Smooth muscle cell (in vitro differentiated cells): ENCODE measurements around the gene ZBTB20. TPM values are rescaled to one million over a fixed set of nuclear protein-coding genes. Genes with fewer than 3 reads are reported as not detected.

Experiments
- DNase-seq: peaks from one replicate; lab custom pipeline; 2025; ENCODE audit not compliant: unreplicated experiment; lab: John Stamatoyannopoulos, UW
- H2AFZ ChIP-seq: fragments of 200-600 bp; sonication (generic); 2 replicates; pipeline ENCODE4 v1.6.0; 2016; ENCODE audit warnings: antibody characterized with exemption, low read depth, mild to moderate bottlenecking
- H3F3A ChIP-seq: fragments of 200-600 bp; sonication (generic); 2 replicates; pipeline ENCODE4 v1.6.0; 2017; ENCODE audit warnings: antibody characterized with exemption, low read depth
- H3K27ac ChIP-seq: fragments of 200-600 bp; sonication (generic); 2 replicates; pipeline ENCODE4 v1.5.1; 2016; ENCODE audit warnings: low read depth, mild to moderate bottlenecking
- H3K27me3 ChIP-seq: fragments of 200-600 bp; sonication (generic); 2 replicates; pipeline ENCODE4 v1.6.1; 2016; ENCODE audit warnings: low read depth, mild to moderate bottlenecking
- H3K36me3 ChIP-seq: fragments of 200-600 bp; sonication (generic); 2 replicates; pipeline ENCODE4 v1.5.1; 2016; ENCODE audit warnings: low read depth
- H3K4me1 ChIP-seq: fragments of 200-600 bp; sonication (generic); 2 replicates; pipeline ENCODE4 v1.5.1; 2016; ENCODE audit warnings: low read depth
- H3K4me2 ChIP-seq: fragments of 200-600 bp; sonication (generic); 2 replicates; pipeline ENCODE4 v1.6.0; 2016; ENCODE audit warnings: mild to moderate bottlenecking
- H3K4me3 ChIP-seq: fragments of 200-600 bp; sonication (generic); 2 replicates; pipeline ENCODE4 v1.5.1; 2016; ENCODE audit warnings: mild to moderate bottlenecking
- H3K79me2 ChIP-seq: fragments of 200-600 bp; sonication (generic); 2 replicates; pipeline ENCODE4 v1.6.0; 2016; ENCODE audit warnings: low read depth, mild to moderate bottlenecking
- H3K9ac ChIP-seq: fragments of 200-600 bp; sonication (generic); 2 replicates; pipeline ENCODE4 v1.6.0; 2016; ENCODE audit warnings: low read depth
- H3K9me3 ChIP-seq: fragments of 200-600 bp; sonication (generic); replicated peaks from 2 replicates; pipeline ENCODE4 v1.5.1; 2016; ENCODE audit warnings: low read depth
- H4K20me1 ChIP-seq: fragments of 200-600 bp; sonication (generic); 2 replicates; pipeline ENCODE4 v1.6.0; 2016; ENCODE audit warnings: low read depth
- WGBS: methylation state at CpG from one replicate; pipeline ENCODE4 v1.1.7; 2016; ENCODE audit warnings: low lambda C conversion rate; 5-methylcytosine and 5-hydroxymethylcytosine counted together
- polyA plus RNA-seq: library from polyadenylated mRNA; unstranded; fragments of >200 nt; fragmentation: Nextera tagmentation; extraction: Ambion mirVana; gene quantifications from 2 replicates; pipeline ENCODE4 v1.2.1, GENCODE V29; 2016
- total RNA-seq: library from RNA; depleted of rRNA; stranded (reverse); fragments of >200 nt; gene quantifications from 2 replicates; pipeline ENCODE4 v1.2.3, GENCODE V29; 2014
- TF ChIP-seq, protein P1 (sequence below): fragments of 200-600 bp; sonication (generic); IDR thresholded peaks from 2 replicates; pipeline ENCODE4 v1.5.1; 2017; ENCODE audit warnings: borderline replicate concordance, mild to moderate bottlenecking, antibody characterized with exemption; ENCODE audit not compliant: insufficient read depth, poor library complexity, severe bottlenecking

ZBTB20 gene
- total and polyA plus RNA-seq, 2 experiments from 2014 or later: 4.9 to 6.8 TPM

DNA sequence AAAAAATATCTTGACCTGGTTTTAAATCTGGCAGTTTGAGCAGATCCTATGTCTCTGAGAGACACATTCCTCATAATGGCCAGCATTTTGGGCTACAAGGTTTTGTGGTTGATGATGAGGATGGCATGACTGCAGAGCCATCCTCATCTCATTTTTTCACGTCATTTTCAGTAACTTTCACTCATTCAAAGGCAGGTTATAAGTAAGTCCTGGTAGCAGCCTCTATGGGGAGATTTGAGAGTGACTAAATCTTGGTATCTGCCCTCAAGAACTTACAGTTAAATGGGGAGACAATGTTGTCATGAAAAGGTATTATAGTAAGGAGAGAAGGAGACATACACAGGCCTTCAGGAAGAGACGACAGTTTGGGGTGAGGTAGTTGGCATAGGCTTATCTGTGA lies 838.7 kb downstream of the ZBTB20 start:
- WGBS: 86% methylated on average over 2 of the region's 2 CpGs
- Histone ChIP-seq H3K4me3 (no peak overlapping the region), H3K79me2 (no peaks in the 10 kb centered on the region), H3K9ac (no peak overlapping the region), H3K27ac (no peak overlapping the region), H3K27me3 (no peaks in the 10 kb centered on the region), H3K4me1 (no peaks in the 10 kb centered on the region), H2AFZ (no peak overlapping the region), H3K9me3 (no peaks in the 10 kb centered on the region), H3K4me2 (no peak overlapping the region), H3F3A (no peaks in the 10 kb centered on the region), H4K20me1 (no peaks in the 10 kb centered on the region), H3K36me3 (no peaks in the 10 kb centered on the region)
- TF ChIP-seq, protein P1, sequence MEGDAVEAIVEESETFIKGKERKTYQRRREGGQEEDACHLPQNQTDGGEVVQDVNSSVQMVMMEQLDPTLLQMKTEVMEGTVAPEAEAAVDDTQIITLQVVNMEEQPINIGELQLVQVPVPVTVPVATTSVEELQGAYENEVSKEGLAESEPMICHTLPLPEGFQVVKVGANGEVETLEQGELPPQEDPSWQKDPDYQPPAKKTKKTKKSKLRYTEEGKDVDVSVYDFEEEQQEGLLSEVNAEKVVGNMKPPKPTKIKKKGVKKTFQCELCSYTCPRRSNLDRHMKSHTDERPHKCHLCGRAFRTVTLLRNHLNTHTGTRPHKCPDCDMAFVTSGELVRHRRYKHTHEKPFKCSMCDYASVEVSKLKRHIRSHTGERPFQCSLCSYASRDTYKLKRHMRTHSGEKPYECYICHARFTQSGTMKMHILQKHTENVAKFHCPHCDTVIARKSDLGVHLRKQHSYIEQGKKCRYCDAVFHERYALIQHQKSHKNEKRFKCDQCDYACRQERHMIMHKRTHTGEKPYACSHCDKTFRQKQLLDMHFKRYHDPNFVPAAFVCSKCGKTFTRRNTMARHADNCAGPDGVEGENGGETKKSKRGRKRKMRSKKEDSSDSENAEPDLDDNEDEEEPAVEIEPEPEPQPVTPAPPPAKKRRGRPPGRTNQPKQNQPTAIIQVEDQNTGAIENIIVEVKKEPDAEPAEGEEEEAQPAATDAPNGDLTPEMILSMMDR: no peak
- DNase-seq: no peak

GRCh38 chr3:114307832-114308231 lies 839.3 kb downstream of the ZBTB20 start:
- no peak overlapping the region for H3K4me3 ChIP-seq
- 78% methylated on average over 3 of the region's 3 CpGs for WGBS
- DNase-seq: no peak

GRCh38 chr3:114307222-114307830 lies 839.8 kb downstream of the ZBTB20 start:
- 84% methylated on average over 8 of the region's 8 CpGs for WGBS
- Histone ChIP-seq H3K4me3 (no peak overlapping the region), H3K4me2 (no peak overlapping the region), H4K20me1 (no peaks in the 10 kb centered on the region), H3K9me3 (no peaks in the 10 kb centered on the region), H3K27ac (no peak overlapping the region), H3K79me2 (no peaks in the 10 kb centered on the region), H3K4me1 (no peaks in the 10 kb centered on the region), H3K27me3 (no peaks in the 10 kb centered on the region), H3K36me3 (no peaks in the 10 kb centered on the region), H3F3A (no peaks in the 10 kb centered on the region), H3K9ac (no peak overlapping the region), H2AFZ (no peak overlapping the region)
- DNase-seq: no peak
- TF ChIP-seq, protein P1: no peak

More at GRCh38 chr3:114307832-114308231, 839.3 kb downstream of the ZBTB20 start:
- H3K9ac ChIP-seq: no peak overlapping the region
- H3K79me2 ChIP-seq: no peaks in the 10 kb centered on the region
- no peaks in the 10 kb centered on the region for H3F3A ChIP-seq
- no peaks in the 10 kb centered on the region for H3K27me3 ChIP-seq
- TF ChIP-seq, protein P1: no peak
- no peak overlapping the region for H3K27ac ChIP-seq
- H4K20me1 ChIP-seq: no peaks in the 10 kb centered on the region
- H3K36me3 ChIP-seq: no peaks in the 10 kb centered on the region
- no peaks in the 10 kb centered on the region for H3K9me3 ChIP-seq
- no peak overlapping the region for H2AFZ ChIP-seq
- no peaks in the 10 kb centered on the region for H3K4me1 ChIP-seq
- no peak overlapping the region for H3K4me2 ChIP-seq

DNA sequence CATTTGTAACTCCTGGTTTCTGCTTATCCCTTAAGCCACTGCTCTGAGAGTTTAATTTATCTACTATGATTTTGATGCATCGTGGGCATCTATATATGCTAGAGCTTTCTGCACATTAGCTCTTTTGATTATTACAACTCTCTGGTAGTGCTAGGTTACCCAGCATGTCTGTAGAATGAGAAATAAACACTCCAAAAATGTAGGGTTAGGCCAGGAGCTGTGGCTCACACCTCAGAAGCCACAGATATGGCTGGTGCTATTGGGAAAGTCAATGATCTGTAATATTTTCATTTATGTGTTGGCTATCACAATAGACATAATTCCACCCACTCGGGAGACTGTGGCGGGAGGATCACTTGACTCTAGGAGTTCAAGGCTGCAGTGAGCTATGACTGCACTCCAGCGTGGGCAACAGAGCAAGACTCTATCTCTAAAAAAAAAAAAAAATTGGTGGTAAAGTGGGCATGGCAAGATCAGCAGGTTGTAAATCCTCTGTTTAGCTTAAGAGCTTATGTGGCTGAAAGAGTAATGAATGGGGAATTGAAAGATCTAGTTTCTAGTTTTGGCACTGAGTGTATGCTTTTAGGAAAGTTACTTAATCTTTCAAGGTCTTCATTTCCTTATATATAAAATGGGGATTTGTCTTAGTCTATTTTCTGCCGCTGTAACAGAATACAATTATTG lies 847.0 kb downstream of the ZBTB20 start:
- no peak for DNase-seq
- WGBS: 94% methylated on average over 5 of the region's 5 CpGs

More for the DNA sequence above, 847.0 kb downstream of the ZBTB20 start:
- TF ChIP-seq, protein P1: no peak
- no peak overlapping the region for H2AFZ ChIP-seq
- H3K4me2 ChIP-seq: no peak overlapping the region
- H3K4me1 ChIP-seq: no peaks in the 10 kb centered on the region
- no peak overlapping the region for H3K9ac ChIP-seq
- H3K27me3 ChIP-seq: no peaks in the 10 kb centered on the region
- no peaks in the 10 kb centered on the region for H3F3A ChIP-seq
- no peak overlapping the region for H3K4me3 ChIP-seq
- no peaks in the 10 kb centered on the region for H4K20me1 ChIP-seq
- no peaks in the 10 kb centered on the region for H3K9me3 ChIP-seq
- H3K27ac ChIP-seq: no peak overlapping the region
- no peaks in the 10 kb centered on the region for H3K36me3 ChIP-seq
- no peaks in the 10 kb centered on the region for H3K79me2 ChIP-seq
